Naive B cell (primary cell): ENCODE measurements around the gene NSD1. TPM values are rescaled to one million over a fixed set of nuclear protein-coding genes. Genes with fewer than 3 reads are reported as not detected.

Experiments used
- polyA plus RNA-seq, 6 donors: library from polyadenylated mRNA; unstranded; fragments of 300-500 nt; fragmentation: Illumina TruSeq; gene quantifications; one replicate each; pipeline ENCODE4 v1.2.3, GENCODE V29; 2021; ENCODE audit warnings: low read depth in 6 of 6

Gene NSD1
- polyA plus RNA-seq, 6 donors from 2014 or later, result 32.4 to 87.7 (median 46.1) TPM

Other genes with a start within 250 kb of the NSD1 start
- 1 to 10 TPM in 1 of 6 donors, under 1 TPM in 4, not detected in 1; 0.16 to 1.3 (median 0.32) TPM for gene HK3, start 234.4 kb upstream of the NSD1 start, polyA plus RNA-seq
- gene UIMC1, start 127.0 kb upstream of the NSD1 start, polyA plus RNA-seq, result 10 to 100 TPM; 25.0 to 39.1 (median 32.7) TPM
- gene ZNF346, start 111.1 kb upstream of the NSD1 start, polyA plus RNA-seq, result 10 to 100 TPM; 12.3 to 23.2 (median 16.5) TPM
- gene FGFR4, start 46.9 kb upstream of the NSD1 start, polyA plus RNA-seq, result under 1 TPM in 2 of 6 donors, not detected in 4; 0.39 to 0.58 TPM
- gene RAB24, start 169.9 kb downstream of the NSD1 start, polyA plus RNA-seq, result 10 to 100 TPM; 33.0 to 79.5 (median 47.3) TPM
- gene PRELID1, start 170.0 kb downstream of the NSD1 start, polyA plus RNA-seq, result 100 to 1,000 TPM; 162 to 227 (median 176) TPM
- 1 to 10 TPM in 4 of 6 donors, under 1 TPM in 2; 0.52 to 2.3 (median 1.4) TPM for gene MXD3, start 178.1 kb downstream of the NSD1 start, polyA plus RNA-seq
- 100 to 1,000 TPM; 182 to 243 (median 191) TPM for gene LMAN2, start 217.9 kb downstream of the NSD1 start, polyA plus RNA-seq
- 10 to 100 TPM; 16.6 to 41.1 (median 23.2) TPM for gene RGS14, start 224.2 kb downstream of the NSD1 start, polyA plus RNA-seq